ENCODE measurements around the gene AIFM2. TPM values are rescaled to one million over a fixed set of nuclear protein-coding genes. Genes with fewer than 3 reads are reported as not detected.

The AIFM2 gene
- polyA plus RNA-seq, 2 of the 4 experiments (the other 2 are of a cell fraction) = 30.0 to 34.8 TPM

GRCh38 chr10:70169649-70170364 is 37.2 kb upstream of the AIFM2 start:
- WGBS (ENCODE audit: missing lambda C conversion rate) = 2% methylated on average over 32 of the region's 40 CpGs

GRCh38 chr10:70169011-70169410 is 36.4 kb upstream of the AIFM2 start:
- no peak for TF ChIP-seq CHD2 (IDR thresholded peaks at IDR 0.05; ENCODE audit: low read length, partially characterized antibody)
- no peak for TF ChIP-seq BHLHE40 (IDR thresholded peaks at IDR 0.05; ENCODE audit: low read depth, low read length)
- no peak for TF ChIP-seq POLR2A (IDR thresholded peaks at IDR 0.05; ENCODE audit: low read length)
- TF ChIP-seq USF2 (IDR thresholded peaks at IDR 0.05) = no peak
- TF ChIP-seq RARB (CRISPR knock-in tag; IDR thresholded peaks at IDR 0.05) = no peak
- TF ChIP-seq HES2 (IDR thresholded peaks at IDR 0.05) = no peak
- no peak for TF ChIP-seq ZC3H11A (IDR thresholded peaks at IDR 0.05)
- TF ChIP-seq RFX5 (IDR thresholded peaks at IDR 0.05) = no peak
- TF ChIP-seq, protein P1, sequence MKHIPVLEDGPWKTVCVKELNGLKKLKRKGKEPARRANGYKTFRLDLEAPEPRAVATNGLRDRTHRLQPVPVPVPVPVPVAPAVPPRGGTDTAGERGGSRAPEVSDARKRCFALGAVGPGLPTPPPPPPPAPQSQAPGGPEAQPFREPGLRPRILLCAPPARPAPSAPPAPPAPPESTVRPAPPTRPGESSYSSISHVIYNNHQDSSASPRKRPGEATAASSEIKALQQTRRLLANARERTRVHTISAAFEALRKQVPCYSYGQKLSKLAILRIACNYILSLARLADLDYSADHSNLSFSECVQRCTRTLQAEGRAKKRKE (CRISPR knock-in tag; IDR thresholded peaks at IDR 0.05; ENCODE audit: low read depth) = no peak
- TF ChIP-seq POLR2AphosphoS2 (conservative IDR thresholded peaks at IDR 0.05; ENCODE audit: low read length) = no peak
- TF ChIP-seq EP300 (IDR thresholded peaks at IDR 0.05) = no peak
- TF ChIP-seq, protein P2, sequence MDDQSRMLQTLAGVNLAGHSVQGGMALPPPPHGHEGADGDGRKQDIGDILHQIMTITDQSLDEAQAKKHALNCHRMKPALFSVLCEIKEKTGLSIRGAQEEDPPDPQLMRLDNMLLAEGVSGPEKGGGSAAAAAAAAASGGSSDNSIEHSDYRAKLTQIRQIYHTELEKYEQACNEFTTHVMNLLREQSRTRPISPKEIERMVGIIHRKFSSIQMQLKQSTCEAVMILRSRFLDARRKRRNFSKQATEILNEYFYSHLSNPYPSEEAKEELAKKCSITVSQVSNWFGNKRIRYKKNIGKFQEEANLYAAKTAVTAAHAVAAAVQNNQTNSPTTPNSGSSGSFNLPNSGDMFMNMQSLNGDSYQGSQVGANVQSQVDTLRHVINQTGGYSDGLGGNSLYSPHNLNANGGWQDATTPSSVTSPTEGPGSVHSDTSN (IDR thresholded peaks at IDR 0.05) = no peak
- TF ChIP-seq ESRRA (IDR thresholded peaks at IDR 0.05; ENCODE audit: borderline replicate concordance, low read length) = no peak
- no peak for TF ChIP-seq HOXB13 (CRISPR knock-in tag; IDR thresholded peaks at IDR 0.05; ENCODE audit: low read depth)
- TF ChIP-seq HMGXB4 (CRISPR knock-in tag; IDR thresholded peaks at IDR 0.05; ENCODE audit: borderline replicate concordance) = no peak
- no peak for TF ChIP-seq KDM1A (IDR thresholded peaks at IDR 0.05; ENCODE audit: low read depth)
- no peak for TF ChIP-seq SREBF2 (IDR thresholded peaks at IDR 0.05)
- no peak for TF ChIP-seq HEYL (CRISPR knock-in tag; IDR thresholded peaks at IDR 0.05)
- no peak for TF ChIP-seq ELK1 (IDR thresholded peaks at IDR 0.05; ENCODE audit: low read depth, low read length)
- no peak for TF ChIP-seq CHD4 (IDR thresholded peaks at IDR 0.05; ENCODE audit: borderline replicate concordance)
- FAIRE-seq (no peak), ATAC-seq (no peak), DNase-seq (ENCODE audit: low read depth in 1 of 2, low spot score in 1 of 2) (no peak)
- ChIA-PET CTCF (interaction anchor here (0.8 to 4.5 kb wide), 3 partner anchors 21 to 90 kb away, joined by 3 to 33 read pairs (median 10); partner anchors contain the start of gene TYSND1), POLR2A (no interaction called here)
- no peak overlapping the region; a peak in 1 of 6 replicates for H3K27ac ChIP-seq
- H3K4me2 ChIP-seq = peak overlapping the region; percentile 85
- H3K4me3 ChIP-seq = peak overlapping the region; percentile 92
- no peaks in the 10 kb centered on the region for H3K9me3 ChIP-seq
- peaks cover 22% of the 10 kb centered on the region; the same call in 2 of the 3 replicates for H3K4me1 ChIP-seq
- WGBS (ENCODE audit: missing lambda C conversion rate) = 59% methylated on average over 2 of the region's 2 CpGs

More at GRCh38 chr10:70169649-70170364, 37.2 kb upstream of the AIFM2 start:
- H3K9me3 ChIP-seq = no peaks in the 10 kb centered on the region
- H3K4me2 ChIP-seq = peak overlapping the region; percentile 85
- FAIRE-seq (no peak), ATAC-seq (peak; percentile 61 to 64), DNase-seq (ENCODE audit: low read depth in 1 of 2, low spot score in 1 of 2) (no peak)
- ChIA-PET CTCF (interaction anchor here (0.7 to 4.5 kb wide), 4 partner anchors 21 to 91 kb away, joined by 3 to 33 read pairs (median 6); partner anchors contain the start of gene TYSND1), POLR2A (interaction anchor here (0.6 to 2.2 kb wide), 26 partner anchors 9 to 1703 kb away, joined by 3 to 52 read pairs (median 4); partner anchors contain the start of genes EIF4EBP2, PPA1 and TYSND1)
- H3K4me1 ChIP-seq = peaks cover 22% of the 10 kb centered on the region; the same call in 2 of the 3 replicates
- H3K27ac ChIP-seq = peak overlapping the region; percentile 80 to 89
- peak overlapping the region; percentile 92 for H3K4me3 ChIP-seq
- TF ChIP-seq PHF8 (IDR thresholded peaks at IDR 0.05; ENCODE audit: borderline replicate concordance, low read depth) (peak; percentile 15; the same call in 1 of the 2 replicates), BHLHE40 (IDR thresholded peaks at IDR 0.05; ENCODE audit: low read depth, low read length) (no peak)
